ENCODE results near the gene IL21R.
"Not testable (repeated sequence)": the region's sequence is repeated elsewhere in the genome, so short reads cannot be mapped to it uniquely, and the experiment has no call there.

The IL21R gene

DNA sequence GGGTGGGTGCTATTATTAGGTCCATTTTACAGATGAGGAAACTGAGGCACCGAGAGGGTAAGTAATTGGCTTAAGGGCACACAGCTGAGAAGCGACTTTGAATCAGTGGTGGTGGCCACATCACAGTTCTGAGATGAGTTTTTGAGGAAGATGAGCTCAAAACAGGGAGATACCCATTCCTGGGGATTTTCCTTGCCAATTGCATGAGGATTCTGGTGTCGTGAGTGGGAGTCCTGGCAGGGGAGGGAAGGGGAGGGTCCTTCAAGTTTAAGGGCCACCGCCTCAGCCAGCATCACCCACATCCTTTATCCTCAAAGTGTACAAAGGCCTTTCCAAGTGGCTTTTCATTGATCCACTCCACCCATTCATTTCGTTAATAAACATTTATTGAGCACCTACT lies 45.3 kb downstream of the IL21R start:
- DNase-seq: no peak

DNA sequence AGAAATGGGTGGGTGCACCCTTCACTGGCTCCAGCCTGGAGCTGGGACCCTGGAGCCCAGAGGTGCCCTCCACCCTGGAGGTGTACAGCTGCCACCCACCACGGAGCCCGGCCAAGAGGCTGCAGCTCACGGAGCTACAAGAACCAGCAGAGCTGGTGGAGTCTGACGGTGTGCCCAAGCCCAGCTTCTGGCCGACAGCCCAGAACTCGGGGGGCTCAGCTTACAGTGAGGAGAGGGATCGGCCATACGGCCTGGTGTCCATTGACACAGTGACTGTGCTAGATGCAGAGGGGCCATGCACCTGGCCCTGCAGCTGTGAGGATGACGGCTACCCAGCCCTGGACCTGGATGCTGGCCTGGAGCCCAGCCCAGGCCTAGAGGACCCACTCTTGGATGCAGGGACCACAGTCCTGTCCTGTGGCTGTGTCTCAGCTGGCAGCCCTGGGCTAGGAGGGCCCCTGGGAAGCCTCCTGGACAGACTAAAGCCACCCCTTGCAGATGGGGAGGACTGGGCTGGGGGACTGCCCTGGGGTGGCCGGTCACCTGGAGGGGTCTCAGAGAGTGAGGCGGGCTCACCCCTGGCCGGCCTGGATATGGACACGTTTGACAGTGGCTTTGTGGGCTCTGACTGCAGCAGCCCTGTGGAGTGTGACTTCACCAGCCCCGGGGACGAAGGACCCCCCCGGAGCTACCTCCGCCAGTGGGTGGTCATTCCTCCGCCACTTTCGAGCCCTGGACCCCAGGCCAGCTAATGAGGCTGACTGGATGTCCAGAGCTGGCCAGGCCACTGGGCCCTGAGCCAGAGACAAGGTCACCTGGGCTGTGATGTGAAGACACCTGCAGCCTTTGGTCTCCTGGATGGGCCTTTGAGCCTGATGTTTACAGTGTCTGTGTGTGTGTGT lies 46.8 kb downstream of the IL21R start:
- no peak for DNase-seq

DNA sequence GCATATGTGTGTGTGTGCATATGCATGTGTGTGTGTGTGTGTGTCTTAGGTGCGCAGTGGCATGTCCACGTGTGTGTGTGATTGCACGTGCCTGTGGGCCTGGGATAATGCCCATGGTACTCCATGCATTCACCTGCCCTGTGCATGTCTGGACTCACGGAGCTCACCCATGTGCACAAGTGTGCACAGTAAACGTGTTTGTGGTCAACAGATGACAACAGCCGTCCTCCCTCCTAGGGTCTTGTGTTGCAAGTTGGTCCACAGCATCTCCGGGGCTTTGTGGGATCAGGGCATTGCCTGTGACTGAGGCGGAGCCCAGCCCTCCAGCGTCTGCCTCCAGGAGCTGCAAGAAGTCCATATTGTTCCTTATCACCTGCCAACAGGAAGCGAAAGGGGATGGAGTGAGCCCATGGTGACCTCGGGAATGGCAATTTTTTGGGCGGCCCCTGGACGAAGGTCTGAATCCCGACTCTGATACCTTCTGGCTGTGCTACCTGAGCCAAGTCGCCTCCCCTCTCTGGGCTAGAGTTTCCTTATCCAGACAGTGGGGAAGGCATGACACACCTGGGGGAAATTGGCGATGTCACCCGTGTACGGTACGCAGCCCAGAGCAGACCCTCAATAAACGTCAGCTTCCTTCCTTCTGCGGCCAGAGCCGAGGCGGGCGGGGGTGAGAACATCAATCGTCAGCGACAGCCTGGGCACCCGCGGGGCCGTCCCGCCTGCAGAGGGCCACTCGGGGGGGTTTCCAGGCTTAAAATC lies 47.6 kb downstream of the IL21R start:
- peak; percentile 87 for DNase-seq

DNA sequence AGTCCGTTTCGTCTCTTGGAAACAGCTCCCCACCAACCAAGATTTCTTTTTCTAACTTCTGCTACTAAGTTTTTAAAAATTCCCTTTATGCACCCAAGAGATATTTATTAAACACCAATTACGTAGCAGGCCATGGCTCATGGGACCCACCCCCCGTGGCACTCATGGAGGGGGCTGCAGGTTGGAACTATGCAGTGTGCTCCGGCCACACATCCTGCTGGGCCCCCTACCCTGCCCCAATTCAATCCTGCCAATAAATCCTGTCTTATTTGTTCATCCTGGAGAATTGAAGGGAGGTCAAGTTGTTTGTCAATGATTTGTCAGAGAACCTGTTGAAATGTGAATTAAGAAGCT lies 48.2 kb downstream of the IL21R start:
- no peak for DNase-seq

DNA sequence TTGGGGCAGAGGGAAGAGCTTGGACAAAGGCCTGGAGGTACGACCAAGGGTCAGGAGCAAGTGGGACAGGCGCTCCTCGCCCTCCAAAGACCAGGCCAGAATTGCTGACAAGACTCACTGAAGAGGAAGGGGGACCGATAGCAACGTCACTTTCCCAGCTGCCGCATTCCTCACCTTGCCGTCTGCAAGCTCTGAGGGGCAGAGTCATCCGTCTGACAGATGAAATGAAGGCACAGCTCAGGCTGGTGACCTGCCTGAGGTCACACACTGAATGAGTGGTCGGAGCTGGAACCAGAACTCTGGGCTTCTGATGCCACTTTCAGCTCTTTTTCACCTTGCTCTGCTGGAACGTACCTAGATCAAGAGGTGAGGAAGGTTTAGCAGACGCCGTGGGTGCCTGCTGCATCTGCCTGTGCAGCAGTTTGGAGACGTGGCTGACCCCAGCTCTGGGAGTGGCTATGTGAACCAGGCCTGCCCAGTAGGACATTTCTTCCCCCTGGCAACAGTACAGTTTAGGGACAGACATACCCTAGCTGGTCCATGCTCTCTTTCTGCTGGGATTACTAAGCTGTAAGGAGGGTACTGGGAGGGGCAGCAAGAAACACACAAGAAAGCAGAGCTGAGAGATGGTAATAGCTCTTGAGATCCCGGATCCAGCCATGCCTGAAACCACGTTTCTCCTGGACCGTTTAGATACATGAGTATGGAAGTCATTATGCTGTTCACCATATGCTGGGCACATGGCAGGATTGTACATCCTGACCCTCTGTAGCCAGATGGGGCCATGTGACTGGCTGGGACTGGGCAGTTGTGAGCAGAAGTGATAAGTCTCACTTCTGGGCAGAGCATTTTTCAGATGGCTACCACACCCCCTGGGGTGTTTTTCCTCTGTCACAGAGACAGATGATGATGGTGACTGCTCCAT lies 50.9 kb downstream of the IL21R start:
- DNase-seq: no peak

DNA sequence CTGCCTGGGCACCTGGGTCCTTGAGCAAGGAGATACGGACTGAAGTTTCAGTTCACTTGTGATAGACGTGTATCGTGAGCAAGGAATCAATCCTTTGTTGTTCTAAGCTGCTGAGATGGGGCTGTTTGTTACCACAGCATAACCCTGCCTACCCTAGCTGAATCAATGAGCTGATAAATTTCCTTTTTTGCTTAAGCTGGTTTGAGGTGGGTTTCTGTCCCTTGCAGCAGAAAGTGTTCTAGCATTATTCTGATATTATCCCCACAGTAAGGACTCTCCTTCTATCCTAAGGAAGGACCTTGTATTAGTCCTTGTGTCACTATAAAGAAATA lies 51.5 kb downstream of the IL21R start:
- no peak for DNase-seq

DNA sequence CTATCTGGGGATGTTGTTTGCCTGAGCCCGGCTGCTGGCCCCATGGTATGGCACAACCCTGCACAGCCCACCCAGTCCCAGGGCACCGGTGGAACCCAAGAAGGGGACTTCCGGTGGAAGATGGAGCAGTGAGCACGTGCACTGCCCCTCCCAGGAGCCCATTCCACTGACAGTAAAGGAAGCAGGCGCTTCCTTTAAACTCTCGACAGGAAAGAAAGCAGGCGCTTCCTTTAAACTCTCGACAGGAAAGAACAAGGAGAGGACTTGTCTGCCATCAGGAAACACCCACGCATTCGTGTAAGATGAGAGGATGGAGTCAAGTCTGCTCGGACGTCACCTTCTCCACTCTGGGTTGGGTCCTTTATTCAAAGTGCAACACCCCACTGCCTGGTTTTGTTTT lies 53.7 kb downstream of the IL21R start:
- DNase-seq: no peak

DNA sequence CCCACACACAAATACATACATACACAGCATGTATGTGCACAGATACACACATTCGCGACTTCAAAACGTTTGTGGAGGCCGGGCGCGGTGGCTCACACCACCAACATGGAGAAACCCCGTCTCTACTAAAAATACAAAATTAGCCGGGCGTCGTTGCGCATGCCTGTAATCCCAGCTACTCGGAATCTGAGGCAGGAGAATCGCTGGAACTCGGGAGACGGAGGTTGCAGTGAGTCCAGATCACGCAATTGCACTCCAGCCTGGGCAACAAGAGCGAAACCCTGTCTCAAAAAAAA lies 55.6 kb downstream of the IL21R start:
- not testable (repeated sequence) for DNase-seq

DNA sequence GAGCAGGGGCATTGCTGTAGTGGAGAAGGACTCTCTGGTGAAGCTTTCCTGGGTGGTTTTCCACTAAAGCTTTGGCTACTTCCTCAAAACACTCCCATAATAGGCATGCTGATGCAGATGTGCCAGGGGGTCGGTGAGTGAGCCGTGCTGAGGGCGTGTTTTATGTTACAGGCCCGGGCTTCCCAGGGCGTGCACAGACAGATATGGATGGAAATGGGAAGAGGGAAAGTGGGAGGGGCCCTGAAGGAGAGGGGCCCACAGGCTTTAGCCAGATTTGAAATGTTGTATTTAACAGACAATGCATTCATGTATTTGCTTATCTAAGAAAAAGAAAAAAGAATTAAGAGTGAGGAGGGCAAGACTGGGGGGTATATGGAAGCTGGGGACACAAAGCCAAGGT lies 56.3 kb downstream of the IL21R start:
- DNase-seq: no peak

DNA sequence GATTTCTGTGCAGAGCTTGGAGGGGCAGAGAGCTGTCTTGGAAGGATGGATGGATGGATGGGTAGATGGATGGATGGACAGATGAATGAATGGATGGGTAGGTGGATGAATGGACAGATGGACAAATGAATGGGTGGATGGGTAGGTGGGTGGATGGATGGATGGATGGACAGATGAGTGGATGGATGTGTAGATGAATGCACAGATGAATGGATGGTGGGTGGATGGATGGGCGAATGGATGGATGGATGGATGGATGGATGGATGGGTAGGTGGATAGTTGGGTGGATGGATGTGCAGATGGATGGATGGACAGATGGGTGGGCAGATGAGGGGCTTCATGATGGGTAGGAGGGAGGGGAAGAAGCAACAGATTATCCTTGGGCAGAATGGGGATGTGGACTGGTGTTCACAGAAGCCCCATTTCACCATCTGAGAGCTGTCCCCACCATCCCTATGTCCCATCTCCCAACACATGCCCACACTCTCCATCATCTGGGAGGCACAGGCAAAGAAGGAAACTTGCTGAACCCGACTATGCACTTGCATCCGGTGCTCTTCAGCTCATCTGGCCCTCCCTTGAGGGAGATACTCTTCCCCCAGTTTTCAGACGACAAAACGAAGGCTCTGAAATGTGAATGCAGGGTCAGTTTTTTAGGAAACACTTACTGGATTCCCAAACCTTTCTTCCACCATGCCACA lies 57.2 kb downstream of the IL21R start:
- no peak for DNase-seq

DNA sequence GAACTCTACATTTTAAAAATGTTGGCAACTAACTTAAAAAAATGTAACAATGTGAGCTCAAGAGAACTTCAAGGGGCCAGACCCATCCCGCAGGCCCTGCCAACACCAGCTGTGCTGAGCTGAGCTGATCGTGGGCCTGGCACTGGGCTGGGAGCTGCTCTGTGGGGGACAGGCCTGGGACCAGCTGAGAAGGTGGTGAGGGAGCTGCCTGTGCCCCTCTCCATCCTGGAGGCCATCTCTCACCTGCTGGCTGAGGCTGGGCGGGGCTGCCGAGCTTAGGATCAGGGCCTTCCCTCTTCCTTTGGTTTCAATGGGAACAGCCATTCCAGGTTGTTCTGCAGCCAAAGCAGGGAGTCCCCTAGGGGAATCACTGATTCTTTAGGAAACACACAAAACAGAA lies 58.2 kb downstream of the IL21R start:
- no peak for DNase-seq

DNA sequence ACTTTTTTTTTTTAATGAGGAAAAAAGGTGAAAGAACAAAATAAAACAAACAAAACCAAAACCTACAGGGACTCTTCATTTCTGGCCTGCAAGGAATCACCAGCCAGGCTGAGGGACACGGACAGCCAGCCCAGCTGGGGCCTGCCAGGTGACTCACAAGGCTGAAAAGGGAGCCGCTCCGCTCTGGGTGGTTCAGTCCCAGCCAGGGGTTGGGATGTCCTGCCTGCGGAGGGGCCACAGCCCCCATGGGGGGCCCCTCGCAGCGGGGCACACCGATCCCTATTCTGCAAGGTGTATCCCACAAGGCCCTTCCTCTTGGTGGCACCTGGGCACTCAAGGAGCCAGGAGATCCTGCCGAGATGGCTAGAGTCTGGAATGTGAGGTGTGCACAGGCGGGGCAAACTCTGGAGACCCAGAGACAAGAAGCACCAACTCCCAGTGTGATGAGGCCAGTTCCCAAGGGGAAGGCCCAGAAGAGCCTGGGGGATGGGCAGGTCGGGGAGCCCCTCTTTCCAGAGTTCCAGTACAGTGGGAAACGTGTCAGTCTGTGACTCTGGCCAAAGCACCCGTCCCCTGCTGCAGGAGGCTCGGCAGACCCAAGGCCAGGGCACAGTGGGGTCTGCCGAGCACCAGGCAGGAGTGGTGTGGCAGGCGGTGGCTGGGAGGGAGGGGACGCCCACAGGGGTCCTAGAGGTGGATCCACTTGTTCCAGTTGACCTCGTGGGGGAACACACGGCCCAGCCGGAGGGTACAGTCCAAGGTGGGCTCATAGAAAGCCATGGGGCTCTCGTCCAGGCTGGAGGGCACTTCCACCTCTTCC lies 58.9 kb downstream of the IL21R start:
- DNase-seq: no peak

DNA sequence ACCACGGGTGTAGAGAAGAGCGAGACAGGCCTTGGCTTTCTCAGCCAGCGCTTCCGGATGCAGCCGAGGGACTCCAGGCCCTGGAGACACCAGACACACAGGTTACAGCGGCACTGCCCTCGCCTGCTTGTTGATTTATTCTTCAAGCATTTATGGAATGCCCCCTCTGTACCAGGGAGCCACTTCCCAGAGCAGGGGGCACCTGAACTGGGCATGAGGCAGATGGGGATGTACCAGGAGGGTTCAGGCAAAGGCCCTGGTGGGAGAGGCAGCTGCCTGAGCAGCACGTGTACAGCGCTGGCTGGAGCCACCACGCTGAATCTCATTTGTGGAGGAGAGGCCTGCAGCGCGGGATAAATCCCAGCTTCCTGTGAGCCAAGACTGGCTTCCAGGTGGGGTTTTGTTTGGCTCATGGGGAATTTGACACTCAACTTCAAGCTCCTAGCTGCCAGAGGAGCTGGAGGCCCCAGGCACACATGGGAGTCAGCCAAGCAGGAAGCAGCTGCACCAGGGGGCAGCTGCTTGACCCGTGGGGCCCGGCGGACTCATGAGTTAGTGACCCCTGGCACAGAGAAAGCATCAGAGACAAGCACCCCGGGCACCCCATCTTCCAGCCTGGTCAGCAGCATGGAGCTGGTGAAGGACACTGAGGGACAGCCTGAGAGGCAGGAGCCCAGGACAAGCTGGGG lies 59.7 kb downstream of the IL21R start:
- DNase-seq: no peak

DNA sequence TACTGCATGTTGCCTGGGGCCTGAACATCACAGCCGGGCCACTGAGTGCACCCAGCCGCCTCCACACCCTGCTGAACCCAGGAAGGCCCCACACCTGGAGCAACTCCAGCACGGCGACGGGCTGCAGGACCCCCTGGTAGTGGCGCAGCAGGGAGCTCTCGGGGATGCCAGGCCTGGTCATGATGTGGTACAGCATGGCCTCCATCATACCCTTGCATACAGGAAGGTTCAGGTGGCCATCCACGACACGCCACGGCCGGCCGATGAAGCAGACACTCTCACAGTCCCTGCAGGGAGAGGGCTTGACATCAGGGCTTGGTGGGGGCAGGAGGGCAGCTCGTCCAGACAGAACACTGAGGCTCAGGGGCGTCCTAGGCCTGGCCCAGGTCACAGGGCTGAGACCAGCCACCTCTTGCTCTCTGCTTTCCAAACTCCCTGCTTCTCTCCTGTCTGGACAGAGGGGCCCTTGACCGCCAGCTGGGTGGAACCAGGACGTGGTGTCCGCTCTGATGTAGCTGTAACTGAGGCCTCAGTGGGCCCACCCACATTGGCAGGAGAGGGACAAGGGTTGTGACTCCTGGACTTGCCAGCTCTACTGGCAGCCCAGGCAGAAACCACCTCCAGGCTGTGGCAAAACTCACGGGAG lies 60.3 kb downstream of the IL21R start:
- DNase-seq: no peak

DNA sequence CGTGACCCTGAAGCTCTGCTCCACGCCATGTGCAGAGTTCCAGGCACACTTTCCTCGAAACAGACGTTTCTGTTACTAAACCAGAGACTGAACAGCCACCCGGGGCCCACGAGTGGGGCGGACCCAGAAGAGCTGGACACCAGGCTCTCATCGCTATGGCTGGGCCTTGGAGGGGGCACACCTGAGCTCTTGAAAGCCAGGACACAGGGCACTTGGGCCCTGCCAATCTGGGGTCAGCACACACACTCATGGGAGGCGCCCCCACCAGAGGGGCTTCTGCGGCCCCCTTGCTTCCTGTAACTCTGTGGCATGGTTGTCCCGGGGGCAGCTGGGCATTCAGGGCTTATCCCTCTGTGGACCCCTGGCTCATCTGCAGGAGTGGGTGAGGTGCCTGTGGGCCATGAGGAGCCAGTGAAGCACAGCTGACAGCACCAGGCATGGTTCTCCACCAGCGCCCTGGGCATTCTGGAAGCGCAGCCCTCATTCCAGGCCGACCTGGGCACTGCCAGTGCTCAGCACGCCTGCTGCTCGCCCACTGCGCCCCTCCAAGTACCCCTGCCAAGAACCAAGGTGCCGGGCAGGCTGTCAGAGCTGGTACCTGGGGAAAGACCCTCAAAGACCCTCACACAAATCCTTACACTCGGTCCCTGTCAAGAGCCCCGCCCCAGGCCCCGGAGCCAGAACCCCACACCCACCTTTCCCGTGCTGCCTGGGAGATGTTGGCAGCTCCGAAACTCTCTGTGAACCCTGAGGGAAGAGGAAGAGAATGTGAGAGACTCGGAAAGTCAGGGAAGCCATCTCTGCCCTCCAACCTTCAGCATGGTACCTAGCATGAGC lies 61.1 kb downstream of the IL21R start:
- DNase-seq: no peak

DNA sequence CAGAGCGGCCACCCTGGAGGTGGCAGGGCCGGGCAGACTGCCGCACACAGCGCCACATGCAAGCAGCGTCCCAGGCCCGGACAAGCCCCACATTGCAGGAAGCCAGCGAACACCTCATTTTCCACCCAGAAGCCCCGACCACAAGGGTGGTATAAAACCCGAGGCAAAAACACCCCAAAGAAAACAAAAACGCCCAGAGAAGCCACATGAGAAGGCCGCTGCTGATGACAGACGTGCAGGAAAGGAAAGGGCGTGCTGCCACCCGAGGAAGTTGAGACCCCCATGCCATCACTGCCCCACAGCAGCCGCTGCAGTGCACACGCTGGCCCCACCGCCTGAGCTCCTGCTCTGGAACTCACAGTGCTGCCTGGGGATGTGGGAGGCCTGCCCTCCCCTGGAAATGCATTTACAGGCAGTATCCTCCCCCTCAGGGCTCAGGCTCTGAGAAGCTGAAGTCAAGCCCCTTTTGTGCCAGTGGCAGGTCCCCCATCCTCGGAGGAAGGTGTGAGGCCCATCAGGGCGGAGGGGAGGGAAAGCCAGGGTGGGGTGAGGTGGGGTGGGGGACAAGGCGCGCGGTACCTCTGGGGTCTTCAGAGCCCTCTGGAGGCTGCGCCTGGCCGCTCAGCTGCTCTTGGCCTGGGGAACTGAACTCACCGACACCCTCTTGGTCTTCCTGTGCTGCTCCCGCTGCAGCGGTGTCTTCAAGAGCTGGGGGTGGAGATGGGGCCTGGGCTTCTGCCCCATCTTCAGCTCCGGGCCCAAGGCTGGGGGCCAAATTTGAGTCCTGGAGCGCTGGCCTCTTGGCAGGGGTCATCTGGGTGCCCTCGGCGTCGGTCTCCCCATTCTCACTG lies 62.0 kb downstream of the IL21R start:
- peak; percentile 74 for DNase-seq

DNA sequence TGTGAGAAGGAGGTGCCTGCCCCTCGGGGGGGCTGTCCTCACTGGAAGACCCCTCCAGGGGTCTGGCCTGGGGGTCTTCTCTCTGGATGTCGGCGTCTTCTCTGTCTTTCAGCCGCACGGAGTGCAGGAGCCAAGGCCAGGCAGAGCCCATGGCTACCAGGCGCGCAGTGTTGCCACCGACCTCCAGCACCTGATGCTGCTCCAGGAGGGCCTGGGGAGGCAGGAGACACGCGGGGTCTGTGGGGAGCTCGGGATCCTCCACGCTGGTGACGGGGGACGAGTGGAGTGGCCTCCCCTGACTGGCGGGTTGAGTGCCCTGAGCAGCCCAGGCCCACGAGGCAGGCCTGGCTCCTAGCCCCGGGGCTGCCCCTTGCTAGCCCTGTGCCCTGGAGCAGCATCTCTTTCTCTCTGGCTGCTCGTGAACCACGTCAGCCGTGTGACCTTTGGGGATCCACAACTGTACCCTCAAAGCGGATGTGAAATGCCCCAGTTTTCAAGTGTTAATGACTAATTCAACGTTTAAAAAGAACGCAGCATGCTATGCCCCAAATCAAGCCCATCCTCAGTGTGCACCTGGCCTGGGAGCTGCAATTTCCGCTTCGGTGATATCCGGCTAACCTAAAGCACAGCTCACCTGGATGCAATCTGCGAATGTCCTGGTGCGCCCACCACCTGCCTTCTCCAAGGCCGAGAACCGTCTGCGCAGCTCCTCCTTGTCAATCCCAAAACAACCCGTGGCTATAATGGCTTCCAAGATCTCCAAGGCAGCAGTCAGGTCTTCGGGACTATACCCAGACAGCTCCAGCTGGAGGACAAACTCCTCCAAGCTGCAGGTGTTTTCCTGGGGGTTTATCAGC lies 62.9 kb downstream of the IL21R start:
- peak; percentile 37 for DNase-seq

DNA sequence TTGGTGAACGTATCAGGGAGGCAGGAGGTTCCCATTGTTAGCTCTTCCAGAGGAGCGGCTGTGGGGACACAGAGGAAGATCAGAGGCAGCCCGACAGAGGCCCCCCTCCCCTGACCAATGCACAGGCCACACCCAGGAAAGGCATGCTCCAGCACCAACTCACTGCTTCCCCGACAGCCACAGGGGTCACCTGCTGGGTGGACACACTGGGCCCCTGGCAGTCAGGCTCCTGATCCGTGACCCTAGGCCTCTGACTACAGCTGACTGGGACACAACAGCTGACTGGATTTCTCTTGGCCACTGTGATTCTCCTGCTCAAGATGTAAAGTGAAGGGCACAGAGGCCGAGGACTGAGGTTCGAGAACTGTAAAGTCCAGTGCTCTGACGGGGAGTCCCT lies 63.5 kb downstream of the IL21R start:
- no peak for DNase-seq
